Nephron (organoid): Measurements from ENCODE around the gene C1R.
"Not testable (repeated sequence)": the region's sequence is repeated elsewhere in the genome, so short reads cannot be mapped to it uniquely, and the experiment has no call there.

Source experiments
- H3K27ac Mint-ChIP-seq, 3 experiments: 2 replicates each; pipeline ENCODE4 v1.8.0; 2020; ENCODE audit warnings: mixed read lengths in 3 of 3, mild to moderate bottlenecking in 2 of 3, moderate library complexity in 1 of 3
- H3K27me3 Mint-ChIP-seq: 2 replicates; pipeline ENCODE4 v1.8.0; 2021; ENCODE audit warnings: low read depth, mild to moderate bottlenecking, moderate library complexity, mixed read lengths
- H3K36me3 Mint-ChIP-seq: 2 replicates; pipeline ENCODE4 v1.8.0; 2020; ENCODE audit warnings: low read depth, mixed read lengths
- H3K4me1 Mint-ChIP-seq: 2 replicates; pipeline ENCODE4 v1.8.0; 2020; ENCODE audit warnings: mixed read lengths
- H3K4me3 Mint-ChIP-seq, 3 experiments: 2 replicates each; pipeline ENCODE4 v1.8.0; 2020; ENCODE audit warnings: mild to moderate bottlenecking in 3 of 3, mixed read lengths in 3 of 3, moderate library complexity in 2 of 3
- H3K9me3 Mint-ChIP-seq: 2 replicates; pipeline ENCODE4 v1.8.0; 2020; ENCODE audit warnings: mixed read lengths
- CTCF ChIP-seq, 3 experiments: fragments of 200-600 bp; sonication (generic); IDR thresholded peaks; one replicate each; pipeline ENCODE4 v1.5.0; 2021; ENCODE audit warnings: antibody characterized with exemption in 3 of 3; ENCODE audit not compliant: unreplicated experiment in 3 of 3

Gene C1R

GRCh38 chr12:7110661-7111060 is 18.4 kb upstream of the C1R start:
- TF ChIP-seq CTCF (IDR thresholded peaks at IDR 0.05; ENCODE audit: unreplicated experiment in 3 of 3), result no peak
- H3K4me3 Mint-ChIP-seq, result peak overlapping the region in 1 of 3 experiments; percentile 23
- H3K4me1 Mint-ChIP-seq, result peaks cover 13% of the 10 kb centered on the region
- H3K36me3 Mint-ChIP-seq, result peaks cover 22% of the 10 kb centered on the region
- peaks cover 4% of the 10 kb centered on the region for H3K27me3 Mint-ChIP-seq
- no peak overlapping the region for H3K27ac Mint-ChIP-seq
- H3K9me3 Mint-ChIP-seq, result peaks cover 8% of the 10 kb centered on the region

GRCh38 chr12:7109572-7109920 is 17.3 kb upstream of the C1R start:
- Mint-ChIP-seq H3K4me3 (peak overlapping the region; percentile 91 to 94 (median 92)), H3K36me3 (peaks cover 20% of the 10 kb centered on the region), H3K27me3 (peaks cover 4% of the 10 kb centered on the region), H3K9me3 (peaks cover 10% of the 10 kb centered on the region), H3K27ac (peak overlapping the region; percentile 93 to 99 (median 99)), H3K4me1 (peaks cover 13% of the 10 kb centered on the region)
- no peak for TF ChIP-seq CTCF (IDR thresholded peaks at IDR 0.05; ENCODE audit: unreplicated experiment in 3 of 3)

GRCh38 chr12:7108796-7109571 is 16.7 kb upstream of the C1R start, which contains the start of gene C1RL:
C1RL (minus strand) TSS chr12:7109214; CDS start chr12:7109180, 34 bp downstream.
- peaks cover 13% of the 10 kb centered on the region for H3K4me1 Mint-ChIP-seq
- H3K4me3 Mint-ChIP-seq, result peak within 1 kb of the TSS; percentile 91 to 94 (median 92)
- H3K27me3 Mint-ChIP-seq, result peaks cover under 1% of the 10 kb centered on the region
- H3K9me3 Mint-ChIP-seq, result peaks cover 10% of the 10 kb centered on the region
- H3K36me3 Mint-ChIP-seq, result peaks cover 21% of the 10 kb centered on the region
- peak; percentile 96 to 99 (median 96) for TF ChIP-seq CTCF (IDR thresholded peaks at IDR 0.05; ENCODE audit: unreplicated experiment in 3 of 3)
- peak within 1 kb of the TSS; percentile 93 to 99 (median 99) for H3K27ac Mint-ChIP-seq

- no peak for TF ChIP-seq CTCF (IDR thresholded peaks at IDR 0.05; ENCODE audit: unreplicated experiment in 3 of 3)
- peaks cover 13% of the 10 kb centered on the region for H3K4me1 Mint-ChIP-seq
- peak overlapping the region; percentile 91 to 94 (median 92) for H3K4me3 Mint-ChIP-seq
- peaks cover 29% of the 10 kb centered on the region for H3K36me3 Mint-ChIP-seq
- H3K9me3 Mint-ChIP-seq, result peaks cover 10% of the 10 kb centered on the region
- H3K27me3 Mint-ChIP-seq, result no peaks in the 10 kb centered on the region
- H3K27ac Mint-ChIP-seq, result peak overlapping the region; percentile 93 to 99 (median 99)
Measured at GRCh38 chr12:7108003-7108795, 16.0 kb upstream of the C1R start.

- peak overlapping the region; percentile 91 to 94 (median 92) for H3K4me3 Mint-ChIP-seq
- no peaks in the 10 kb centered on the region for H3K27me3 Mint-ChIP-seq
- H3K9me3 Mint-ChIP-seq, result peaks cover 10% of the 10 kb centered on the region
- H3K4me1 Mint-ChIP-seq, result peaks cover 13% of the 10 kb centered on the region
- H3K36me3 Mint-ChIP-seq, result peaks cover 32% of the 10 kb centered on the region
- TF ChIP-seq CTCF (IDR thresholded peaks at IDR 0.05; ENCODE audit: unreplicated experiment in 3 of 3), result no peak
- H3K27ac Mint-ChIP-seq, result peak overlapping the region; percentile 93 to 99 (median 99)
Measured at GRCh38 chr12:7107636-7108002, 15.4 kb upstream of the C1R start.

GRCh38 chr12:7107181-7107580 is 14.9 kb upstream of the C1R start:
- peak overlapping the region in 1 of 3 experiments; percentile 42 for H3K27ac Mint-ChIP-seq
- peaks cover 13% of the 10 kb centered on the region for H3K4me1 Mint-ChIP-seq

More at GRCh38 chr12:7107181-7107580, 14.9 kb upstream of the C1R start:
- H3K9me3 Mint-ChIP-seq, H3K27me3 Mint-ChIP-seq: not testable (repeated sequence)
- Mint-ChIP-seq H3K4me3 (peak overlapping the region; percentile 28 to 76 (median 51)), H3K36me3 (peaks cover 37% of the 10 kb centered on the region)
